ENCODE measurements around the gene METRN. TPM values are rescaled to one million over a fixed set of nuclear protein-coding genes. Genes with fewer than 3 reads are reported as not detected.

METRN gene
- total and polyA plus RNA-seq, 4 experiments from 2014 or later, result 6.9 to 18.8 (median 8.0) TPM

DNA sequence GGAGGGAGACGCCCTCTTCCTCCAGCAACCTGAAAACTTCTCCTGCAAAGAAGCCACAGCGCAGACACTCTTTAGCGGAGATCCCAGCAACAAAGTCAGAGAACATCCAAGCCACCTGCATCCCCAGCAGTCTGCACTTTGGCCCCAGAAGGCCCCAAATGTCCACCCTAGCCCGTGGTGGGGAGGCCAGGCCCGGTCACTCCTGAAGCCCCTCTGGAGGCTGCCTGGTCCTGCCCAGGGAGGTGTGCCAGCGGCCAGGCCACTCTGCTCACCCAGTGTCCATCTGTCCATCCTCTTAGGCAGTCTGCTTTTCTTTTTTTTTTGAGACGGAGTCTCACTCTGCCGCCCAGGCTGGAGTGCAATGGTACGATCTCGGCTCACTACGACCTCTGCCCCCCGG lies 17.4 kb downstream of the METRN start:
- Histone ChIP-seq H3K27me3 (ENCODE audit: insufficient read depth, low read length) (no peaks in the 10 kb centered on the region), H3K4me1 (ENCODE audit: insufficient read depth, low read length) (peaks cover 4% of the 10 kb centered on the region), H3K4me3 (ENCODE audit: low read length in 2 of 2) (no peak overlapping the region), H3K9me3 (ENCODE audit: control insufficient read depth in 1 of 2, low read length in 2 of 2) (no peaks in the 10 kb centered on the region), H3K27ac (ENCODE audit: low read depth, low read length) (no peak overlapping the region), H3K36me3 (ENCODE audit: insufficient read depth, low read length) (peaks cover 37% of the 10 kb centered on the region)
- no peak overlapping the region for H3K4me3 Mint-ChIP-seq
- intact Hi-C loops (cut with micrococcal nuclease), result no loop called here
- no peak overlapping the region for H3K27ac Mint-ChIP-seq
- peaks cover 0 to 4% (median 0%) of the 10 kb centered on the region in 4 donors for H3K4me1 Mint-ChIP-seq
- H3K36me3 Mint-ChIP-seq, result peaks cover under 1 to 15% of the 10 kb centered on the region in 2 donors
- no peak for DNase-seq
- no peaks in the 10 kb centered on the region for H3K27me3 Mint-ChIP-seq
- ChIA-PET CTCF (ENCODE audit: partially characterized antibody) (interaction anchor here (1.3 to 2.4 kb wide), 5 partner anchors 10 to 64 kb away, joined by 3 to 14 read pairs (median 4); partner anchors contain the start of genes ANTKMT and RHOT2), POLR2A (ENCODE audit: partially characterized antibody) (interaction anchor here (5.8 kb wide), 1 partner anchor 12 kb away, joined by 32 read pairs; the partner anchor contains the start of gene ANTKMT)
- H3K9me3 Mint-ChIP-seq, result no peaks in the 10 kb centered on the region

DNA sequence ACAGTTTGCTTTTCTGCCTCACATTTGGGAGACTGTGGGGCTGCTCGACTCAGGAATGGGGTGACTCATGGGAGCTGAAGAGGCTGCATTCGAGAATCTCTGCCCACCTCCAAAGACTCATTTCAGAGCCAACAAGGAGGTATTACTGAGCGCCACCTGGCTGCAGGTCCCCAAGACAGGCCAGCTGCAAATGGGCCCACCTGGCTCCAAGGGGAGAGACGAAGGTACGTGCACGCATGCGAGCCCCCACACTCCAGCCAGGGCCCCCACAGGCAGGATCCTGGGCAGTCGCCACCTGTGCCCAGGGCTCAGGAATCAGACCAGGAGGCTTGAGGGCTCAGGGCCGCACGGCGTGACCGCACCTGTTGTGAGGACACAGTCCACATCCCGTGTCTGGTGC lies 18.0 kb downstream of the METRN start:
- no peaks in the 10 kb centered on the region for H3K27me3 ChIP-seq (ENCODE audit: insufficient read depth, low read length)
- no peaks in the 10 kb centered on the region for H3K4me1 ChIP-seq (ENCODE audit: insufficient read depth, low read length)
- peaks cover 0 to 4% (median 0%) of the 10 kb centered on the region in 4 donors for H3K4me1 Mint-ChIP-seq
- H3K9me3 ChIP-seq (ENCODE audit: control insufficient read depth in 1 of 2, low read length in 2 of 2), result no peaks in the 10 kb centered on the region
- H3K27ac ChIP-seq (ENCODE audit: low read depth, low read length), result no peak overlapping the region
- ChIA-PET POLR2A (ENCODE audit: partially characterized antibody) (interaction anchor here (5.8 kb wide), 1 partner anchor 12 kb away, joined by 32 read pairs; the partner anchor contains the start of gene ANTKMT), CTCF (ENCODE audit: partially characterized antibody) (interaction anchor here (0.7 to 2.4 kb wide), 6 partner anchors 11 to 65 kb away, joined by 3 to 14 read pairs (median 4); partner anchors contain the start of genes ANTKMT and RHOT2)
- no peaks in the 10 kb centered on the region for H3K27me3 Mint-ChIP-seq
- no peaks in the 10 kb centered on the region for H3K9me3 Mint-ChIP-seq
- H3K4me3 ChIP-seq (ENCODE audit: low read length in 2 of 2), result no peak overlapping the region
- DNase-seq, result no peak
- peaks cover 38% of the 10 kb centered on the region for H3K36me3 ChIP-seq (ENCODE audit: insufficient read depth, low read length)
- intact Hi-C loops (cut with micrococcal nuclease), result no loop called here
- H3K27ac Mint-ChIP-seq, result no peak overlapping the region
- H3K4me3 Mint-ChIP-seq, result no peak overlapping the region
- peaks cover 3 to 19% of the 10 kb centered on the region in 2 donors for H3K36me3 Mint-ChIP-seq

DNA sequence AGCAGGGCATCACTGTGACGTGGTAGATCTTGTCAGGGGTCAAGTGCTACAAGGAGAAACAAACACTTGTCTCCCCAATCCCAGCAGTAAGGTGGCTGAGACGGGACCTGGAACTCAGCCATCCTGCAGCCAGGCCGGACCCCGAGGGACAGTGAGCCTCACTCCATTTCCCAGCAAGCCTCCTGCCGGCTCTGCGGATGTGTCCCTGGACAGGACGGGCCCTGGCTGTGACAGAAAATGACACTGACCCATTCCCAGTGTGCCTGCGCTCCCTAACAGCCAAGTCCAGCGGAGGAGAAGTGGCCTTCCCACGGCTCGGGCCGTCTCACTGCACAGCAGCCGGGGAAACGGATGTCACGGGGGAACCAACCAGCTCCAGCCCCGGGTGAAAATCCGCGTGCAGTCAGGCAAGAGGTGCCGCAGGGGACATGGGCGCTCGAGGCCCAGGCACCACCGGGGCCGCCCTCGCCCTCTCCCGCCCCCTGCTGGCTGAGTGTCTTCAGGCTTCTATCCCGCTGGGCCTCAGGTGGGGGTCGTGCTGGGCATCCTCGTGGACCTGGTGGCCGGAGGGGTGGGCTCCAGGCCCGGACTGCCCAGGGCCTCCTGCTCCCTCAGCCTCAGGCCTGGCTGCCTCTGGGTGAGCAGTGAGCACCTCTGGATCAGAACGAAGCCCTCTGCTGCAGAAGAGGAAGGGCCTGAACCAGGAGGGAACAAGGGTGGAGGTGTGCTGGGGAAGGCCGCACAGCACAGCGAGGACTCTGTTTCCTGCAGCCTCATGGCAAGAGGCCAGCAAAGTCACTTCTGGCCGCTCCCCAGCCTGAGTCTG lies 18.7 kb downstream of the METRN start:
- no peak for DNase-seq
- H3K4me3 ChIP-seq (ENCODE audit: low read length in 2 of 2), result no peak overlapping the region
- no peak overlapping the region for H3K4me3 Mint-ChIP-seq
- H3K36me3 ChIP-seq (ENCODE audit: insufficient read depth, low read length), result peaks cover 38% of the 10 kb centered on the region
- no peaks in the 10 kb centered on the region for H3K9me3 Mint-ChIP-seq
- POLR2A ChIA-PET (ENCODE audit: partially characterized antibody), result interaction anchor here (5.8 kb wide), 1 partner anchor 13 kb away, joined by 32 read pairs; the partner anchor contains the start of gene ANTKMT
- no peaks in the 10 kb centered on the region for H3K27me3 ChIP-seq (ENCODE audit: insufficient read depth, low read length)
- intact Hi-C loops (cut with micrococcal nuclease), result no loop called here
- H3K27ac Mint-ChIP-seq, result no peak overlapping the region
- peaks cover 3 to 21% of the 10 kb centered on the region in 2 donors for H3K36me3 Mint-ChIP-seq
- H3K4me1 ChIP-seq (ENCODE audit: insufficient read depth, low read length), result no peaks in the 10 kb centered on the region
- no peak overlapping the region for H3K27ac ChIP-seq (ENCODE audit: low read depth, low read length)
- no peaks in the 10 kb centered on the region for H3K27me3 Mint-ChIP-seq
- no peaks in the 10 kb centered on the region for H3K9me3 ChIP-seq (ENCODE audit: control insufficient read depth in 1 of 2, low read length in 2 of 2)
- H3K4me1 Mint-ChIP-seq, result peaks cover 0 to 4% (median 0%) of the 10 kb centered on the region in 4 donors
- CTCF ChIA-PET (ENCODE audit: partially characterized antibody), result interaction anchor here (0.7 to 2.4 kb wide), 5 partner anchors 11 to 65 kb away, joined by 3 to 14 read pairs (median 4); partner anchors contain the start of genes ANTKMT and RHOT2

DNA sequence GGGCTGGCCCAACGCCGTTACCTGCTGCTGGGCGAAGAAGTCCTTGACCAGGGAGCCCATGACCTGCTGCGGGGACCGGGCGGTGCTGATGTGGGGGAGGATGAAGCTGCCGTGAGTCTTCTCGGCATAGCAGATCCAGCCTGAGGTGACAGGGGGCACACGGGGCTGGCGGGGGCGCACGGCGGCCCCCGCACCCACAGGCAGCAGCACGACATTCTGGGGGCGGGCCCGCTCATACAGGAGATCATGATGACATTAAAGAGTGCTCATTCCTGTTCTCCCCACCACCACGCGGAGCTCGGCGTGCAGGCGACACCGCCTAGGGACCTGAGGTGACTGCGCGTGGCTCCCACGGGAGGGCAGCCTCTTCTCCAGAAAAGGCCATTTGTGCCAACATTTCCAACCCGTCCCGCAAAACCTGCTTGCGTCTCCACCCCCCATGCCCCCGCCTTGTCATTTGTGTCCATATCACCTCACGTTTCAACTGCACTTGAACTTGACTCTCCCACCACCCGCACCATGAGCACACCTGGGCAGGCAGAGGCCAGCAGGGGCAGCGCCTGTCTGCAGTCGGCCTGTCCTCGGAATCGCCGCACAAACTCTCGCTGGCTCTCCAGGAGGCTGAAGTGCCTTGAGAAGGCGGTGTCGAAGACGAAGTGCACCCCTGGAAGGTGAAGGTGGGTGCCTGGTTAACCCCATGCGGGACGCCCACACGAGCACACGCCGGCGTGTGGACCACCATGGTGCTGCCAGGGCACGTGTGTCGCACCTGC lies 19.5 kb downstream of the METRN start:
- peaks cover 38% of the 10 kb centered on the region for H3K36me3 ChIP-seq (ENCODE audit: insufficient read depth, low read length)
- DNase-seq, result no peak
- H3K4me1 Mint-ChIP-seq, result peaks cover 0 to 7% (median 0%) of the 10 kb centered on the region in 4 donors
- no peak overlapping the region for H3K27ac ChIP-seq (ENCODE audit: low read depth, low read length)
- no peak overlapping the region for H3K4me3 ChIP-seq (ENCODE audit: low read length in 2 of 2)
- H3K27me3 ChIP-seq (ENCODE audit: insufficient read depth, low read length), result no peaks in the 10 kb centered on the region
- H3K9me3 ChIP-seq (ENCODE audit: control insufficient read depth in 1 of 2, low read length in 2 of 2), result no peaks in the 10 kb centered on the region
- ChIA-PET CTCF (ENCODE audit: partially characterized antibody) (interaction anchor here (2.0 kb wide), 1 partner anchor 10 kb away, joined by 5 read pairs; no protein-coding TSS in a partner anchor), POLR2A (ENCODE audit: partially characterized antibody) (no interaction called here)
- no peaks in the 10 kb centered on the region for H3K27me3 Mint-ChIP-seq
- no peak overlapping the region for H3K27ac Mint-ChIP-seq
- no peak overlapping the region for H3K4me3 Mint-ChIP-seq
- intact Hi-C loops (cut with micrococcal nuclease), result no loop called here
- H3K4me1 ChIP-seq (ENCODE audit: insufficient read depth, low read length), result no peaks in the 10 kb centered on the region
- no peaks in the 10 kb centered on the region for H3K9me3 Mint-ChIP-seq
- peaks cover 3 to 21% of the 10 kb centered on the region in 2 donors for H3K36me3 Mint-ChIP-seq

DNA sequence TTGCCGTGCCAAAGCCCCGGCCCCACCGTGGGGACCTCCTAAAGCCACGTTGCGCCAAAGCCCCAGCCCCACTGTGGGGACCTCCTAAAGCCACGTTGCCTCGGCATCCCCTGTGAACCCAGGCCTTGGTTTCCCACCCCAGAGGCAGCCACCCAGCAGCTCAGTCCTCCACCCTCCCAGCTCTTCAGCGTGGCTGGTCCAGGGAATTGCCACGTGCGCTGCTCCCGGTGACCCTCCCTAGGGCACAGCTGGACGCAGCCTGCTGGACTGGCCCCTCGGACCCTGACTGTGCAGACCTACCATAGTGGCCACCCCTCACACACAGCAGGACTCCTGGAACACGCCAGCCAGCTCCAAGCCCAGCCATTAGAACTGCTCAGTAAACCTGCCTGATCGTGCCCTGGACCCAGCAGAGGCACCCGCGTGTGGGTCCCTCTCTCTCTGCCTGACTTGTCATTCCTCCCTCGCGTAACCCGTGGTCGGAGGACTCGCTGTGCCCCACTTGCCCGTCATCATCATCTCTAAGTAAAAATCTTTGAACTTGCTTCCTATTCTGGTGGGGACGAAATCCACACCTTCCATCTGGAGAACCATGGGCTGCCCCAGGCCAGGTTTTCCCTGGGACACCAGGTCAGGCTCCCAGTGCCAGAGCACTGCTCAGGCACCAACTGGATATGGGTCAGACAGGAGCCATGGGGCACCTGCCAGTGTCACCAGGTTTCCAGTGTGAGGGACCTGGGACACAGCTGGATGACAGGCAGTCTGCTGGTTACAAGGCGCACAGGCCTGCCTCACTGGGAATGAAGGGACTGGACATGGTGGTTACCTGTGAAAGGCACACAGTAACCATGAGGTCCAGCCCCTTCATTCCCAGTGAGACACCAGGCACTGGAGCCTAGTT lies 20.3 kb downstream of the METRN start:
- Histone ChIP-seq H3K4me1 (ENCODE audit: insufficient read depth, low read length) (peaks cover 8% of the 10 kb centered on the region), H3K27me3 (ENCODE audit: insufficient read depth, low read length) (no peaks in the 10 kb centered on the region), H3K36me3 (ENCODE audit: insufficient read depth, low read length) (peaks cover 38% of the 10 kb centered on the region), H3K9me3 (ENCODE audit: control insufficient read depth in 1 of 2, low read length in 2 of 2) (no peaks in the 10 kb centered on the region), H3K4me3 (ENCODE audit: low read length in 2 of 2) (no peak overlapping the region), H3K27ac (ENCODE audit: low read depth, low read length) (no peak overlapping the region)
- peak overlapping the region in 1 of 7 donors; percentile 50 for H3K27ac Mint-ChIP-seq
- intact Hi-C loops (cut with micrococcal nuclease), result no loop called here
- H3K4me1 Mint-ChIP-seq, result peaks cover 0 to 15% (median 1%) of the 10 kb centered on the region in 4 donors
- DNase-seq, result no peak
- no peaks in the 10 kb centered on the region for H3K9me3 Mint-ChIP-seq
- POLR2A ChIA-PET (ENCODE audit: partially characterized antibody), result interaction anchor here (0.8 to 3.5 kb wide), 6 partner anchors 7 to 52 kb away, joined by 3 to 15 read pairs (median 4); partner anchors contain the start of genes CCDC78 and HAGHL
- H3K4me3 Mint-ChIP-seq, result no peak overlapping the region
- CTCF ChIA-PET (ENCODE audit: partially characterized antibody), result interaction anchor here (2.0 to 2.1 kb wide), 2 partner anchors 19 to 22 kb away, joined by 7 to 14 read pairs; no protein-coding TSS in a partner anchor
- H3K27me3 Mint-ChIP-seq, result no peaks in the 10 kb centered on the region
- peaks cover 3 to 21% of the 10 kb centered on the region in 2 donors for H3K36me3 Mint-ChIP-seq

DNA sequence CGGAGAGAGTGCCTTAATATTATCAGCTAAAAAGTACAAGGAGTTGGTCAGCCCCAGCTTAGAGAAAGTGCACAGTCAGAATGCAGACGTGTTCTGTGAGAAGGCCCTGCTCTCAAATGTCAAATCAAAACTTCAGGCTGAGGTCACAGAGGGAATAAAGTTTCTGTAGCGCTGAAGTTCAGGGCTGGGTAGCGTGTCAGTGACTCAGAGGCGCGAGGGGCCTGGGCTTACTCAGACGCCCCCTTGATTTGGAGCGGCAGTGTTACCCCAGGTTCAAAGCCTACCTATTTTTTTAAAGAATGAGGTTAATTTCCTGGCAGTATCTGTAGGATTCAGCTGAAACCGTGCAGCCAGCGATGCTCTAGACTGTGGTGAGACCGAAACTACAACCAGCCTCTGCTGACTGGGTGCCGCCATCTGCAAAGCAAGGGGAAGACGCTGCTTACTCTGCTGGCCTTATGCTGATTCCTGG lies 21.1 kb downstream of the METRN start:
- Mint-ChIP-seq H3K9me3 (no peaks in the 10 kb centered on the region), H3K4me3 (no peak overlapping the region), H3K27me3 (no peaks in the 10 kb centered on the region), H3K27ac (peak overlapping the region in 1 of 7 donors; percentile 17), H3K4me1 (peaks cover 0 to 15% (median 1%) of the 10 kb centered on the region in 4 donors), H3K36me3 (peaks cover 3 to 21% of the 10 kb centered on the region in 2 donors)
- Histone ChIP-seq H3K27me3 (ENCODE audit: insufficient read depth, low read length) (no peaks in the 10 kb centered on the region), H3K36me3 (ENCODE audit: insufficient read depth, low read length) (peaks cover 38% of the 10 kb centered on the region), H3K9me3 (ENCODE audit: control insufficient read depth in 1 of 2, low read length in 2 of 2) (no peaks in the 10 kb centered on the region), H3K4me3 (ENCODE audit: low read length in 2 of 2) (no peak overlapping the region), H3K27ac (ENCODE audit: low read depth, low read length) (no peak overlapping the region), H3K4me1 (ENCODE audit: insufficient read depth, low read length) (peaks cover 10% of the 10 kb centered on the region)
- CTCF ChIA-PET (ENCODE audit: partially characterized antibody), result interaction anchor here (1.1 to 2.1 kb wide), 4 partner anchors 16 to 26 kb away, joined by 3 to 14 read pairs (median 5); no protein-coding TSS in a partner anchor
- DNase-seq, result no peak
- POLR2A ChIA-PET (ENCODE audit: partially characterized antibody), result interaction anchor here (0.6 to 3.5 kb wide), 7 partner anchors 8 to 51 kb away, joined by 3 to 15 read pairs (median 5); partner anchors contain the start of genes CCDC78 and HAGHL
- intact Hi-C loops (cut with micrococcal nuclease), result no loop called here
